HG03066 (cell line): ENCODE data around the gene C11orf42.
A peak's percentile ranks its signal among the peaks of the same experiment; 100 is the strongest.
"Not testable (repeated sequence)": the region's sequence is repeated elsewhere in the genome, so short reads cannot be mapped to it uniquely, and the experiment has no call there.

Experiments used
- ATAC-seq: cut with Tn5 transposase; IDR thresholded peaks from one replicate; pipeline ENCODE4 v1.9.1; 2021; ENCODE audit warnings: low read depth; ENCODE audit not compliant: unreplicated experiment

C11orf42 gene

DNA sequence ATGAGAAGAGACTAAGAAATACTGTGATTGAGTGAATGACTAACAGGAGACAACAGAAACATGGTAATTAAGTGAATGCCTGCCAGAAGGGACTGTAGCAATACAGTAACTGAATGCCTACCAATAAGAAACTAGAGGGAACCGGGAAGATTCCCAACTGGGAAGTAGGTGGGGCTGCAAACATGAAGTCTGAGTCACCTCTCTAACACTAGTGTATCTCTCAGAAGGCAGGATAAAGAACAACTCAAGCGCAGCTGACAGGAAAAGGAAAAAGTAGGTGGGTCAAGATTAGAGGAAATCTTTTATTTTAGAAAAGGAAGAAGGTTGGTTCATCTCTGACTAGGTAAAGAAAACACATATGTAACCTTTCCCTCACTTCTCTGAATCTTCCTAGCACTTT is 14.0 kb downstream of the C11orf42 start:
- no peak for ATAC-seq

DNA sequence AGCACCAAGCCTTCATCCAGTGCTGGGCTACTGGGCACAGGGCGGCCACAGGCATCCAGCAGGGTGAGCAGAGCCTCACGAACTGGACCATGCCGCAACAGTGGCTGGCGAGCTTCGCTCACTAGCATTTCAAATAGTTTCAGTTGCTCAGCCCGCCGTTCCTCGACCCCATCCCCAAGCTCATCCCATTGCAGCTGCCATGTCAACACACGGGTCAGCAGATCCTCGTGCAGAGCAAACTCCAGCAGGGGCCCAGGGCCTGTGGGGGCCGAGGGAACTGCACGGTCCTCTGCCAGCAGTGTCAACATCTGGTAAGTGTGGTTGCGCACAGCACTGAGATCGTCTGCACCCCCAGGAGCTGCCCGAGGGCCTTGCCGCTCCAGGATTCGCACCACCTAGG is 18.5 kb downstream of the C11orf42 start:
- no peak for ATAC-seq

- ATAC-seq: no peak
Observed at GRCh38 chr11:6224421-6224820, 19.1 kb downstream of the C11orf42 start.

GRCh38 chr11:6225024-6225423 is 19.7 kb downstream of the C11orf42 start:
- ATAC-seq: no peak

- ATAC-seq: no peak
Observed at GRCh38 chr11:6225896-6226295, 20.5 kb downstream of the C11orf42 start.

- ATAC-seq: no peak
Observed at GRCh38 chr11:6228520-6228919, 23.2 kb downstream of the C11orf42 start.

DNA sequence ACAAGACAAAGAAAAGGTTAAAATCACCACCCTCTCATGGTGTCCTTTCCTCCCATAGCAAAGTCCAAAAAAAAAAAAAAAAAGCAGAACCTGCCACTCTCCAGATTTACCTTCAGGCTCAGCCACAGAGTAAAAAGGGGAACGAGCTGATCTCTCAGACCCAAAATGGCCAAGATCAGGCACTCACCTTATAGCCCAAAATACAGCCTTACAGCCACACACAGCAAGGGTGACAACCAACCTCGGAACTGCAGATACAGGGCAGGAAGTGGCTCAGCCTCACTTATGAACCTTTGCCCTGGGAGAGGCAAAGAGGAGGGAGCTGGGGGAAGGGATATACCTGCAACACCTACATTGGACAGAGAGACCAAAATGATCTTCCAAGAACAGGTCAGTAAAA is 24.6 kb downstream of the C11orf42 start:
- no peak for ATAC-seq

GRCh38 chr11:6232899-6233298 is 27.5 kb downstream of the C11orf42 start:
- ATAC-seq: no peak

GRCh38 chr11:6233984-6234386 is 28.6 kb downstream of the C11orf42 start:
- peak; percentile 0 for ATAC-seq

- peak; percentile 90 for ATAC-seq
Observed at GRCh38 chr11:6234387-6235107, 29.2 kb downstream of the C11orf42 start, which contains the start of gene FHIP1B. Gene FHIP1B (minus strand): TSS chr11:6234636. CDS start chr11:6224516, 10,120 bp downstream.

DNA sequence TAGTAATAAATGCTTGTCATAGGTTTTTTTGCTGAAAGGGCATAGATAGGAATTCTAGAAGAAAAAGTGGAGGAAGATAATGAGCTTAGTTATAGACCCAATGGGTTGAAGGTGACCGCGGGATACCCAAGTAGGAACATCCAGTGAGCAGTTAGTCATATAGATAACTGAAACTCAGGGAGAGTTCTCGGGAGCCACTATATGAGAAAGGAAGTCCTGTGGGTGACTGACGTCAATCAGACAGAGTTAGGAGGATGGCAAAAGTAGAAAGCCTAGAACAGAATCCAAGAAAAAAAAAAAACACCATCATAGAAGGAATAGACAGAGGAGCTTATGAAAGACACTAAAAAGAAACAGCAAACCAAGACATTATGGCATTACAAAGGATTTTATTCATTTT is 31.9 kb downstream of the C11orf42 start:
- no peak for ATAC-seq

- ATAC-seq: no peak
Observed at GRCh38 chr11:6237761-6238302, 32.5 kb downstream of the C11orf42 start.

GRCh38 chr11:6238902-6239301 is 33.5 kb downstream of the C11orf42 start, which contains the start of gene CNGA4:
Gene CNGA4 (plus strand): TSS chr11:6239089. CDS start chr11:6239207, 118 bp downstream.
- no peak for ATAC-seq

GRCh38 chr11:6240139-6240538 is 34.8 kb downstream of the C11orf42 start:
- ATAC-seq: no peak

GRCh38 chr11:6240781-6241180 is 35.4 kb downstream of the C11orf42 start:
- no peak for ATAC-seq

GRCh38 chr11:6241316-6241715 is 36.0 kb downstream of the C11orf42 start:
- ATAC-seq: no peak

DNA sequence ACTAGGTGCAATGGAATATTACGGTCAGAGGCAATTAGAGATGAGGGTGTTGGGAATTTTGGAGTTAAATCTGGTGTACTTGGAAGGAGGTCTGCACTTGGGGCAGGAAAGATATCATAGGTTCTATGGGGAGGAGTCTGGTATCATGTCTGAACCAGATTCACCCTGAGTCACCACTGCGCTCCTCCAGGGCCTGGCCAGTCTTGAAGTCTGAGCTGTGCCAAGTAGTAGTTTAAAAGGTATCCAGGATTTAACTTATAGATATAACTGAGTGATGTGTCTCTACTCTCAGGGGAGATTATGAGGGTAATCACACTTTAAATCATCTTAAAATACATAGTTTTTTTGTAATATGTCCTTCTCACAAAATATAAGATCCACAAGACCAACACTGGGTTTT is 40.2 kb downstream of the C11orf42 start:
- no peak for ATAC-seq

DNA sequence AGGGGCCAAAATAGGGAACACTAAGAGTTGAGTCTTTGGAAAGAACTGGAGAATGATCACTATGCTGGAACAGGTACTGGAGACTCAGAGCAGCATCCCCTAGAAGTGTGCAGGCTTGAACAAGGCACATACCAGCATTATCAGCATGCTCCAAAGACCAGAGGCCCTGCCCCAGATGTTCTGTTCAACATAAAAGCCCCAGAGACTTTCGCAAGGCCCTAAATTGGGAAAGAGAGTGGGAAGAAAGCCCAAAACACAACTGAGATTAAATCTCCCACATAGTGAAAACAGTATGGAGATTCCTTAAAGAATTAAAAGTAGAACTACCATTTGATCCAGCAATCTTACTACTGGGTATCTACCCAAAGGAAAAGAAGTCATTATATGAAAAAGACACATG is 42.9 kb downstream of the C11orf42 start:
- no peak for ATAC-seq

DNA sequence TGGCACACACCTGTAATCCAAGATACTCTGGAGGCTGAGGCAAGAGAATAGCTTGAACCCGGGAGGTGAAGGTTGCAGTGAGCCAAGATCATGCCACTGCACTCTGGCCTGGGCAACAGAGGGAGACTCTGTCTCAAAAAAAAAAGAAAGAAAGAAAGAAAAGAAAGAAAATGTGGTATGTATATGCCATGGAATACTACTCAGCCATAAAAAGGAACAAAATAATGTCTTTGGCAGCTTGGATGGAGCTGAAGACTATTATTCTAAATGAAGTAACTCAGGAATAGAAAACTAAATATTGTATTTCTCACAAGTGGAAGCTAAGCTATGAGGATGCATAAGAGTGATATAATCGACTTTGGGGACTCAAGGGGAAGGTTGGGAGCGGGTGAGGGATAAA is 43.5 kb downstream of the C11orf42 start:
- not testable (repeated sequence) for ATAC-seq

GRCh38 chr11:6249770-6250555 is 44.6 kb downstream of the C11orf42 start:
- ATAC-seq: no peak

DNA sequence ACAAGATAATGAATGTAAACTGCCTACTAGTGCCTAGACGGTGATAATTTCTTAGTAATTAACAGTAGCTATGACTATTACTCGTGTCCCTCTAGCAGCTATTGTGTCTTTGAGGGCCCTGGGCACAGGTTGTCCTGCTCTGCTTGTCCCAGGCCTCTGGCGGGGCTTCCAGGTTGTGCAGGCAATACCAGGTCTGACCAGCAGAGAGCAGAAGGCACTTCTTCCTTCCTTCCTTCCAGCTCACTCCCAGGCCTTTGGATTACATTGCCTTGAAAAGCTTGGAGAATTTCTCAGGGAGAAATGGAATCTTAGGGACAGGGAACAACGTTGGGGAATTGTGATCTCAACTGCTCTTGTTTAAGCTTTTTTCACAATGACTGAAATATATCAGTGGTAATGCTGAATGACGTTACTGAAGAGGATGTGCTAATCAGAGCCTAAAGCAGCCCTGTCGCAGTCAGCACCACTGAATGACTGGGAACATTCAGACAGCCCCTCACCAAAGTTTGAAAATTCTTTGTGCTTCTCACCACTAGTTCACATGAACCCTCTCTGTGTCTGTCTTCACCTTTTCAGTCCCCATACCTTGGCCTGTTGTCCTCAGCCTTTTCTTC is 45.9 kb downstream of the C11orf42 start:
- ATAC-seq: peak; percentile 66
